ENCODE results near the gene FBXL7. TPM values are rescaled to one million over a fixed set of nuclear protein-coding genes. Genes with fewer than 3 reads are reported as not detected.

The FBXL7 gene
- total and polyA plus RNA-seq, 10 donors: 1.1 to 12.9 (median 8.3) TPM

DNA sequence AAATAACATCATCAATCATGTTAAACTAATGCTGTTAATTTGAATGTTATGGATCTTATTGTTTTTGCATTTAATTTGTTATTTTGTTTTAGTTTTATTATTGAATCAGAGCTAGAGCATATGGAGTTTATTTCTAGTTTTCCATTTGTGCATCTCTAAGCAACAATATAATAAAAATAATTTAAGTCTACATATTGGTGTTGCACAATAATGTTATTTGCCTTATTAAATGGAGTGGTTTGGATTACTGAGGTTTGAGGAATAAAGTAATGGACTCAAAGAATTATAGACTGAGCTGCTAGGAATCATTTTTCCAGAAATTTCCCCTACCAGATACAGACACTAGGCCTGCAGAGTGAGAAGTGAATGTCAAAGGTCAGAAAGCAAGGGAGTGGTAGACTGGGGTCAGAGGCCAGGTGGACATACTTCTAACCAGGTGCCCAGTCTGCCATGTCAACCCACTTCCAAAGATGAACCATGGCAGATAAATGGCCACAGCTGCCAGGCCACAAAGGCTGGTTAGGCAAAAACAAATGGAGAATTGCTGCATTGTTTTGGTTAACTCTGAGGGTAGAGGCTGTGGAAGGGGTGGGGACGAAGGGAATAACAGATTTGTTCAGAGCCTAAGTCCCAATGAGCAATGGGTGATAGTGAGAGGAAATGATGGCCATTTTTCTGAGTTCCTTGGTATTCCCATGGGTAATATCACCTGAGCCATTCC, 113.1 kb downstream of the FBXL7 start:
- H3K27me3 ChIP-seq (replicated peaks in 1 of 7): no peaks in the 10 kb centered on the region
- no peaks in the 10 kb centered on the region for H3K36me3 ChIP-seq
- H3K4me1 ChIP-seq: no peaks in the 10 kb centered on the region
- intact Hi-C loops (cut with DNase I; ENCODE audit: low total_unique reads): no loop called here
- TF ChIP-seq CTCF (IDR thresholded peaks at IDR 0.05 in 8 of 11, conservative IDR thresholded peaks at IDR 0.05 in 3 of 11) (no peak), POLR2A (IDR thresholded peaks at IDR 0.05) (no peak), POLR2AphosphoS5 (IDR thresholded peaks at IDR 0.05) (no peak)
- peaks cover 0 to 5% (median 0%) of the 10 kb centered on the region in 8 donors for H3K9me3 ChIP-seq
- DNase-seq: no peak
- H3K27ac ChIP-seq: no peak overlapping the region
- 63 to 88% (median 72%) methylated on average over 1 of the region's 1 CpG for WGBS, 5 donors
- no peak overlapping the region for H3K4me3 ChIP-seq

GRCh38 chr5:15614679-15615078, 114.7 kb downstream of the FBXL7 start:
- WGBS, 5 donors: 89 to 95% (median 91%) methylated on average over 4 of the region's 4 CpGs
- intact Hi-C loops (cut with DNase I; ENCODE audit: low total_unique reads): no loop called here
- TF ChIP-seq POLR2AphosphoS5 (IDR thresholded peaks at IDR 0.05) (no peak), POLR2A (IDR thresholded peaks at IDR 0.05) (no peak), CTCF (IDR thresholded peaks at IDR 0.05 in 8 of 11, conservative IDR thresholded peaks at IDR 0.05 in 3 of 11) (no peak)

GRCh38 chr5:15615859-15616258, 115.9 kb downstream of the FBXL7 start:
- Histone ChIP-seq H3K4me3 (no peak overlapping the region), H3K27me3 (replicated peaks in 1 of 7) (no peaks in the 10 kb centered on the region), H3K36me3 (no peaks in the 10 kb centered on the region), H3K4me1 (no peaks in the 10 kb centered on the region), H3K9me3 (peaks cover 0 to 10% (median 0%) of the 10 kb centered on the region in 8 donors), H3K27ac (no peak overlapping the region)
- intact Hi-C loops (cut with DNase I; ENCODE audit: low total_unique reads): no loop called here
- TF ChIP-seq CTCF (IDR thresholded peaks at IDR 0.05 in 8 of 11, conservative IDR thresholded peaks at IDR 0.05 in 3 of 11): no peak
- no peak for TF ChIP-seq POLR2A (IDR thresholded peaks at IDR 0.05)
- TF ChIP-seq POLR2AphosphoS5 (IDR thresholded peaks at IDR 0.05): no peak
- WGBS, 5 donors: 80 to 88% (median 84%) methylated on average over 6 of the region's 6 CpGs
- DNase-seq: no peak

More at GRCh38 chr5:15614679-15615078, 114.7 kb downstream of the FBXL7 start:
- Histone ChIP-seq H3K4me3 (no peak overlapping the region), H3K27ac (no peak overlapping the region), H3K9me3 (peaks cover 0 to 5% (median 0%) of the 10 kb centered on the region in 8 donors), H3K36me3 (no peaks in the 10 kb centered on the region), H3K27me3 (replicated peaks in 1 of 7) (no peaks in the 10 kb centered on the region), H3K4me1 (no peaks in the 10 kb centered on the region)
- DNase-seq: no peak

- H3K4me1 ChIP-seq: no peaks in the 10 kb centered on the region
- intact Hi-C loops (cut with DNase I; ENCODE audit: low total_unique reads): no loop called here
- 93 to 97% (median 95%) methylated on average over 10 of the region's 10 CpGs for WGBS, 5 donors
- H3K36me3 ChIP-seq: no peaks in the 10 kb centered on the region
- no peak overlapping the region for H3K27ac ChIP-seq
- H3K9me3 ChIP-seq: peaks cover 0 to 20% (median 0%) of the 10 kb centered on the region in 8 donors
- H3K4me3 ChIP-seq: no peak overlapping the region
- H3K27me3 ChIP-seq (replicated peaks in 1 of 7): no peaks in the 10 kb centered on the region
- TF ChIP-seq CTCF (IDR thresholded peaks at IDR 0.05 in 8 of 11, conservative IDR thresholded peaks at IDR 0.05 in 3 of 11) (no peak), POLR2A (IDR thresholded peaks at IDR 0.05) (no peak), POLR2AphosphoS5 (IDR thresholded peaks at IDR 0.05) (no peak)
- no peak for DNase-seq
These were observed 119.0 kb downstream of the FBXL7 start for GRCh38 chr5:15618938-15619337.

Data from spleen (tissue), 11 donors.